H1 (cell line): ENCODE measurements around the gene MIB2. TPM values are rescaled to one million over a fixed set of nuclear protein-coding genes. Genes with fewer than 3 reads are reported as not detected.
A peak's percentile ranks its signal among the peaks of the same experiment; 100 is the strongest.

ENCODE experiments used
- CTCF ChIA-PET: fragments of 300-600 bp; sonication (Branson Sonifier 250); formaldehyde crosslinking; loops from one replicate; lab custom pipeline; 2021; ENCODE audit not compliant: partially characterized antibody; lab: Charles Lee
- POLR2A ChIA-PET: fragments of 300-600 bp; sonication (Branson Sonifier 250); formaldehyde crosslinking; loops from one replicate; lab custom pipeline; 2021; ENCODE audit warnings: inconsistent platforms; ENCODE audit not compliant: partially characterized antibody; lab: Charles Lee
- DNase-seq, 2 experiments: peaks; one replicate each; pipeline versions ENCODE4 v3.0.0 to v3.0.0-alpha.2; 2010 to 2022; ENCODE audit warnings: low spot score in 2 of 2, low read depth in 1 of 2, mixed read lengths in 1 of 2
- FAIRE-seq: peaks from 2 replicates; lab custom pipeline; 2011; peaks lifted over from hg19 to GRCh38; lab: Jason Lieb, UNC
- H2AFZ ChIP-seq: 2 replicates; pipeline ENCODE4 v1.8.1; 2012; ENCODE audit warnings: low read length, inconsistent platforms
- H2AK5ac ChIP-seq: 2 replicates; pipeline ENCODE4 v1.6.1; 2013; ENCODE audit warnings: low read depth, low read length
- H2BK120ac ChIP-seq: replicated peaks from 2 replicates; pipeline ENCODE3; 2013; ENCODE audit warnings: low read depth, low read length, inconsistent platforms
- H2BK12ac ChIP-seq: 2 replicates; pipeline ENCODE4 v1.6.1; 2013; ENCODE audit warnings: low read depth, low read length
- H2BK15ac ChIP-seq: 2 replicates; pipeline ENCODE4 v1.6.1; 2013; ENCODE audit warnings: low read length
- H2BK20ac ChIP-seq: 2 replicates; pipeline ENCODE4 v1.6.1; 2013; ENCODE audit warnings: low read length
- H2BK5ac ChIP-seq: 2 replicates; pipeline ENCODE4 v1.6.1; 2013; ENCODE audit warnings: low read depth, low read length
- H3K14ac ChIP-seq: 2 replicates; pipeline ENCODE4 v1.6.1; 2013; ENCODE audit warnings: inconsistent platforms; ENCODE audit not compliant: insufficient read length
- H3K18ac ChIP-seq: 2 replicates; pipeline ENCODE4 v1.6.1; 2013; ENCODE audit warnings: low read length; ENCODE audit errors: extremely low read depth
- H3K23ac ChIP-seq: 2 replicates; pipeline ENCODE4 v1.6.1; 2013; ENCODE audit warnings: inconsistent platforms; ENCODE audit not compliant: insufficient read length
- H3K23me2 ChIP-seq: 2 replicates; pipeline ENCODE4 v1.6.1; 2013; ENCODE audit warnings: low read depth, low read length
- H3K27ac ChIP-seq: 2 replicates; pipeline ENCODE4 v1.6.1; 2011; ENCODE audit warnings: low read depth, low read length, inconsistent platforms
- H3K27me3 ChIP-seq, 4 experiments: replicated peaks in 1 of 4; 1 replicate in 1 of 4; 2 replicates in 3 of 4; pipeline versions ENCODE4 v1.6.1 to v1.8.1; 2011 to 2013; ENCODE audit warnings: low read length in 3 of 4, mild to moderate bottlenecking in 3 of 4, inconsistent platforms in 2 of 4, mixed read lengths in 2 of 4, moderate library complexity in 1 of 4; ENCODE audit not compliant: control insufficient read depth in 3 of 4, insufficient read depth in 3 of 4; ENCODE audit errors: extremely low read depth in 1 of 4
- H3K36me3 ChIP-seq, 4 experiments: 2 replicates each; pipeline versions ENCODE4 v1.6.1 to v1.8.1; 2011 to 2013; ENCODE audit warnings: mild to moderate bottlenecking in 4 of 4, low read length in 3 of 4, moderate library complexity in 2 of 4, control low read depth in 1 of 4, inconsistent platforms in 1 of 4; ENCODE audit not compliant: insufficient read depth in 4 of 4, control insufficient read depth in 2 of 4
- H3K4ac ChIP-seq: replicated peaks from 2 replicates; pipeline ENCODE3; 2013; ENCODE audit warnings: low read length, low read depth, mixed read lengths, inconsistent platforms; ENCODE audit not compliant: insufficient read length
- H3K4me1 ChIP-seq, 4 experiments: replicated peaks in 1 of 4; 1 replicate in 1 of 4; 2 replicates in 3 of 4; pipeline versions ENCODE4 v1.6.1 to v1.8.1; 2011 to 2013; ENCODE audit warnings: low read length in 3 of 4, inconsistent platforms in 2 of 4, mixed read lengths in 1 of 4; ENCODE audit not compliant: insufficient read depth in 4 of 4, control insufficient read depth in 3 of 4
- H3K4me2 ChIP-seq, 2 experiments: 2 replicates each; pipeline versions ENCODE4 v1.6.1 to v1.8.1; 2011 to 2013; ENCODE audit warnings: low read depth in 2 of 2, low read length in 2 of 2, control low read depth in 1 of 2, inconsistent platforms in 1 of 2, mild to moderate bottlenecking in 1 of 2; ENCODE audit not compliant: insufficient read depth in 1 of 2
- H3K4me3 ChIP-seq, 4 experiments: fragments of 200-600, 300-600 bp in 1 of 4; sonication (generic), shearing (Covaris generic), sonication (Bioruptor Twin) in 1 of 4; 2 replicates each; pipeline versions ENCODE4 v1.5.1 to v1.8.1; 2011 to 2016; ENCODE audit warnings: low read length in 4 of 4, low read depth in 3 of 4, control low read depth in 2 of 4, inconsistent platforms in 2 of 4, mild to moderate bottlenecking in 2 of 4, mixed read lengths in 1 of 4, moderate library complexity in 1 of 4; ENCODE audit not compliant: insufficient read depth in 2 of 4; ENCODE audit errors: extremely low read depth in 1 of 4
- H3K56ac ChIP-seq: replicated peaks from 2 replicates; pipeline ENCODE3; 2013; ENCODE audit warnings: low read depth, mild to moderate bottlenecking, mixed read lengths, low read length, inconsistent platforms; ENCODE audit not compliant: insufficient read length
- H3K79me1 ChIP-seq: 2 replicates; pipeline ENCODE4 v1.6.1; 2013; ENCODE audit warnings: low read depth, low read length, control low read depth
- H3K79me2 ChIP-seq, 2 experiments: 2 replicates each; pipeline versions ENCODE4 v1.6.1 to v1.8.1; 2012 to 2013; ENCODE audit warnings: low read length in 2 of 2, mild to moderate bottlenecking in 2 of 2, inconsistent platforms in 1 of 2; ENCODE audit not compliant: insufficient read depth in 2 of 2, control insufficient read depth in 1 of 2
- H3K9ac ChIP-seq, 4 experiments: replicated peaks in 1 of 4; 1 replicate in 1 of 4; 2 replicates in 3 of 4; pipeline versions ENCODE4 v1.6.1 to v1.8.1; 2011 to 2013; ENCODE audit warnings: low read depth in 3 of 4, low read length in 3 of 4, control low read depth in 2 of 4, mild to moderate bottlenecking in 2 of 4, moderate library complexity in 2 of 4, inconsistent platforms in 1 of 4; ENCODE audit errors: extremely low read depth in 1 of 4
- H3K9me3 ChIP-seq, 2 experiments: 2 replicates each; pipeline versions ENCODE4 v1.6.1 to v1.8.1; 2012 to 2013; ENCODE audit warnings: mild to moderate bottlenecking in 2 of 2, moderate library complexity in 2 of 2, control low read depth in 1 of 2, inconsistent platforms in 1 of 2, low read depth in 1 of 2, low read length in 1 of 2, mixed read lengths in 1 of 2; ENCODE audit not compliant: insufficient read depth in 2 of 2
- H4K20me1 ChIP-seq, 2 experiments: replicated peaks in 1 of 2; 2 replicates each; pipeline versions ENCODE3 to v1.8.1; 2011 to 2013; ENCODE audit warnings: inconsistent platforms in 2 of 2, low read length in 2 of 2, mild to moderate bottlenecking in 1 of 2; ENCODE audit not compliant: insufficient read depth in 2 of 2, control insufficient read depth in 1 of 2
- H4K5ac ChIP-seq: 2 replicates; pipeline ENCODE4 v1.6.1; 2013; ENCODE audit warnings: low read length, low read depth, mixed read lengths, inconsistent platforms; ENCODE audit not compliant: insufficient read length
- H4K8ac ChIP-seq: 2 replicates; pipeline ENCODE4 v1.8.0; 2013; ENCODE audit warnings: mild to moderate bottlenecking, moderate library complexity, low read length, inconsistent platforms; ENCODE audit not compliant: insufficient read depth; ENCODE audit errors: extremely low read depth
- H4K91ac ChIP-seq: replicated peaks from 2 replicates; pipeline ENCODE3; 2013; ENCODE audit warnings: low read length, mixed read lengths, inconsistent platforms; ENCODE audit not compliant: insufficient read length
- BRCA1 ChIP-seq: IDR thresholded peaks from 2 replicates; pipeline ENCODE4 v1.6.1; 2012; ENCODE audit warnings: low read depth, low read length, improper control_type of control experiment
- CREB1 ChIP-seq: IDR thresholded peaks from 2 replicates; pipeline ENCODE4 v1.6.1; 2012; ENCODE audit warnings: inconsistent platforms
- GABPA ChIP-seq: IDR thresholded peaks from 2 replicates; pipeline ENCODE4 v1.6.1; 2011; ENCODE audit warnings: mild to moderate bottlenecking, low read length, moderate library complexity, borderline replicate concordance; ENCODE audit not compliant: insufficient read depth
- NRF1 ChIP-seq: IDR thresholded peaks from 2 replicates; pipeline ENCODE4 v1.6.1; 2011; ENCODE audit warnings: mild to moderate bottlenecking, low read depth, low read length, improper control_type of control experiment
- RXRA ChIP-seq: IDR thresholded peaks from 2 replicates; pipeline ENCODE4 v1.6.1; 2011; ENCODE audit warnings: low read depth, mild to moderate bottlenecking, low read length, moderate library complexity; ENCODE audit not compliant: insufficient read depth
- SP2 ChIP-seq: IDR thresholded peaks from 2 replicates; pipeline ENCODE4 v1.6.1; 2012; ENCODE audit warnings: mild to moderate bottlenecking, low read length, inconsistent platforms
- TAF7 ChIP-seq: optimal IDR thresholded peaks from 2 replicates; pipeline ENCODE3; 2011; ENCODE audit warnings: low read depth, mild to moderate bottlenecking, inconsistent platforms, low read length, moderate library complexity, borderline replicate concordance
- whole genome bisulfite sequencing, 2 experiments: shearing (Covaris generic) in 1 of 2; methylation state at CpG; one replicate each; pipeline versions ENCODE4 v1.1.6 to v1.1.7; 2013 to 2015; ENCODE audit warnings: low lambda C conversion rate in 2 of 2, mixed read lengths in 2 of 2, inconsistent platforms in 1 of 2, low coverage in 1 of 2, missing lambda C conversion rate in 1 of 2; ENCODE audit not compliant: insufficient replicate concordance in 2 of 2, insufficient coverage in 1 of 2, insufficient read length in 1 of 2; ENCODE audit errors: extremely low coverage in 1 of 2, missing lambda C conversion rate in 1 of 2; 5-methylcytosine and 5-hydroxymethylcytosine counted together
- polyA plus RNA-seq, 7 experiments: library from polyadenylated mRNA; depleted of rRNA in 3 of 7; stranded (reverse) in 5 of 7; unstranded in 2 of 7; fragments of >200 nt in 5 of 7; fragments of 200-250 nt in 2 of 7; gene quantifications; 1 replicate in 5 of 7; 2 replicates in 1 of 7; 4 replicates in 1 of 7; pipeline versions ENCODE4 v1.2.1 to v1.2.3, GENCODE V29; 2011 to 2013; ENCODE audit warnings: missing spikeins in 2 of 7, mixed read lengths in 2 of 7
- total RNA-seq: library from RNA; stranded (reverse); fragmentation: NEBNext Ultra II Directional; extraction: Animal tissue kit (Norgen Biotek cat#: 25700); gene quantifications from 2 replicates; pipeline ENCODE4 v1.2.1, GENCODE V29; 2021
- TF ChIP-seq, protein P1 (sequence below): IDR thresholded peaks from 2 replicates; pipeline ENCODE4 v1.6.1; 2011; ENCODE audit warnings: low read depth, mild to moderate bottlenecking, low read length; ENCODE audit not compliant: insufficient read depth
- TF ChIP-seq, protein P2 (sequence below): IDR thresholded peaks from 2 replicates; pipeline ENCODE4 v1.6.1; 2012; ENCODE audit warnings: inconsistent platforms

MIB2 gene
- total and polyA plus RNA-seq, 2 of the 8 experiments (the other 6 are each of a cell fraction or from before 2014, with no cell fraction given) = 32.5 to 60.0 TPM

DNA sequence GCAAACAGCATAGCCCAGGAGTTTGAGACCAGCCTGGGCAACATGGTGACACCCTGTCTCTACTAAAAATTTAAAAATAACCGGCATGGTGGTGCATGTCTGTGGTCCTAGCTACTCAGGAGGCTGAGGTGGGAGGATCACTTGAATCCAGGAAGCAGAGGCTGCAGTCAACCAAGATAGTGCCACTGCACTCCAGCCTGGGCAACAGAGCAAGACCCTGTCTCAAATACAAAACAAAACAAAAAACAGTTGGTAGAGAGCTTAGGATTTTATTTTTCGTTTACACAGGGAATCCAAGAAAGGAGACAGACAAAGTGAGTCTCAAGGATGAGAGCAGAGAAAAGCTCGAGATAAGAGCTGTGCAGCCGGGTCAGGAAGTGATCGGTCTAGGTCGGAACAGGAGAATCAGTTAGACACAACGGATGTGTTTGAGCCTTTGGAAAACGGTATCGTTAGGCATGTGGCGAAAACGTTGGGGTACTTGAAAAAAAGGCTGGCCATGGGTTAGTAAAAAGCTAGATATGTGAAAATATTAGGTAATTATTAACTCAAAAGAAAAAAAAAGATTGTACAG lies 1.7 kb upstream of the MIB2 start:
- ChIA-PET CTCF (interaction anchor here (1.0 to 2.2 kb wide), 7 partner anchors 11 to 72 kb away, joined by 3 to 10 read pairs (median 6); no protein-coding TSS in a partner anchor), POLR2A (interaction anchor here (0.7 to 4.6 kb wide), 7 partner anchors 9 to 261 kb away, joined by 3 to 34 read pairs (median 10); partner anchors contain the start of genes MMP23B and SSU72)
- Histone ChIP-seq H2AK5ac (no peak overlapping the region), H3K4me3 (0 out of 8 replicates have a peak overlapping the region, but pooled peaks of 1 of the 4 experiments have one; percentile 97), H4K20me1 (peaks cover 6 to 20% of the 10 kb centered on the region in 2 experiments), H3K27ac (no peak overlapping the region), H3K79me2 (peaks cover 0 to 13% of the 10 kb centered on the region in 2 experiments; a peak in 2 of 4 replicates), H2BK120ac (no peak overlapping the region), H3K14ac (no peak overlapping the region), H4K5ac (no peak overlapping the region), H3K23ac (no peak overlapping the region), H3K18ac (no peak overlapping the region), H3K4me1 (peaks cover 0 to 13% (median 5%) of the 10 kb centered on the region in 4 experiments; a peak in 5 of 7 replicates), H2BK12ac (no peak overlapping the region), H3K4me2 (peak overlapping the region in 1 of 2 experiments; percentile 62; a peak in 1 of 4 replicates), H3K56ac (no peak overlapping the region), H2BK20ac (no peak overlapping the region), H3K4ac (no peak overlapping the region), H4K8ac (no peak overlapping the region), H3K23me2 (peaks cover 6% of the 10 kb centered on the region; the same call in 1 of the 2 replicates), H3K9ac (no peak overlapping the region), H2BK5ac (no peak overlapping the region), H4K91ac (no peak overlapping the region), H2BK15ac (no peak overlapping the region), H3K27me3 (no peaks in the 10 kb centered on the region; a peak in 1 of 7 replicates), H3K9me3 (no peaks in the 10 kb centered on the region), H2AFZ (no peak overlapping the region), H3K36me3 (no peaks in the 10 kb centered on the region), H3K79me1 (peaks cover 3% of the 10 kb centered on the region)
- WGBS, 2 experiments = 82% methylated on average over 11 of the region's 11 CpGs; no CpG with 5 or more reads in 1 of the 2 experiments
- FAIRE-seq (no peak), DNase-seq (no peak)
- TF ChIP-seq NRF1 = no peak
- TF ChIP-seq GABPA = no peak
- TF ChIP-seq, protein P1, sequence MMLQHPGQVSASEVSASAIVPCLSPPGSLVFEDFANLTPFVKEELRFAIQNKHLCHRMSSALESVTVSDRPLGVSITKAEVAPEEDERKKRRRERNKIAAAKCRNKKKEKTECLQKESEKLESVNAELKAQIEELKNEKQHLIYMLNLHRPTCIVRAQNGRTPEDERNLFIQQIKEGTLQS = no peak
- no peak for TF ChIP-seq TAF7
- TF ChIP-seq CREB1 = no peak
- no peak for TF ChIP-seq RXRA
- TF ChIP-seq BRCA1 = no peak
- TF ChIP-seq, protein P2, sequence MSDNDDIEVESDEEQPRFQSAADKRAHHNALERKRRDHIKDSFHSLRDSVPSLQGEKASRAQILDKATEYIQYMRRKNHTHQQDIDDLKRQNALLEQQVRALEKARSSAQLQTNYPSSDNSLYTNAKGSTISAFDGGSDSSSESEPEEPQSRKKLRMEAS = no peak
- no peak for TF ChIP-seq SP2
